Measurements from ENCODE around the gene SLC20A1.
"Not testable (repeated sequence)": the region's sequence is repeated elsewhere in the genome, so short reads cannot be mapped to it uniquely, and the experiment has no call there.

The SLC20A1 gene

DNA sequence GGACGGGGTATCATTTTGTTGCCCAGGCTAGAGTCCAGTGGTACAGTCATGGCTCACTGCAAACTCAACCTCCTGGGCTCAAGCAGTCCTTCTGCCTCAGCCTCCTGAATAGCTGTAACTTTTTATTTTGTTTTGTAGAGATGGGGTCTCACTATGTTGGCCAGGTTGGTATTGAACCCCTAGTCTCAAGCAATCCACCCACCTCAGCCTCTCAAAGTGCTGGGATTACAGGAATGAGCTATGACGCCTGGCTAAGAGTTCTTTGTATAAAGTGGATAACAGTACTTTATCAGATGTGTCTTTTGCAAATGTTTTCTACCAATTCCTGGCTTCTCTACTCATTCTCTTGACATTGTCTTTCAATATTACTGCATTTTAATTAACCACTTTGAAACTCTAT, 57.9 kb downstream of the SLC20A1 start:
- Histone ChIP-seq H3K79me1 (ENCODE audit: low read depth, low read length) (no peaks in the 10 kb centered on the region), H2BK5ac (ENCODE audit: low read length) (no peak overlapping the region), H3K18ac (ENCODE audit: low read length) (no peak overlapping the region), H3K9me3 (replicated peaks in 1 of 2; ENCODE audit: control insufficient read depth in 2 of 2, insufficient read depth in 1 of 2, low read depth in 1 of 2, low read length in 2 of 2) (no peaks in the 10 kb centered on the region), H3K27ac (replicated peaks; ENCODE audit: low read length) (no peak overlapping the region), H3K4me3 (ENCODE audit: low read length in 2 of 2) (no peak overlapping the region), H3K27me3 (ENCODE audit: control insufficient read depth in 3 of 3, insufficient read depth in 3 of 3, low read depth in 1 of 3, low read length in 3 of 3) (peaks cover 0 to 16% (median 0%) of the 10 kb centered on the region in 3 experiments), H2BK120ac (ENCODE audit: low read depth, low read length) (no peak overlapping the region), H3K4ac (ENCODE audit: low read length) (no peak overlapping the region), H4K8ac (ENCODE audit: low read depth, low read length) (no peak overlapping the region), H3K36me3 (replicated peaks in 1 of 2; ENCODE audit: control insufficient read depth in 2 of 2, insufficient read depth in 2 of 2, low read length in 2 of 2) (no peaks in the 10 kb centered on the region), H3K9ac (ENCODE audit: low read depth, low read length, poor library complexity) (no peak overlapping the region), H2AK5ac (ENCODE audit: low read depth, low read length) (no peak overlapping the region), H2BK12ac (ENCODE audit: low read length) (no peak overlapping the region), H3K4me1 (ENCODE audit: control insufficient read depth in 2 of 2, insufficient read depth in 1 of 2, low read depth in 1 of 2, low read length in 2 of 2) (no peaks in the 10 kb centered on the region), H3K14ac (ENCODE audit: low read length) (no peak overlapping the region), H2BK15ac (ENCODE audit: low read length) (no peak overlapping the region), H3K23ac (ENCODE audit: low read depth, low read length, poor library complexity) (no peak overlapping the region), H2AFZ (ENCODE audit: low read length) (no peak overlapping the region), H3K4me2 (ENCODE audit: insufficient read depth, low read length, poor library complexity, severe bottlenecking) (no peak overlapping the region), H4K91ac (ENCODE audit: low read depth, low read length, poor library complexity) (no peak overlapping the region)
- WGBS, 2 donors (ENCODE audit: extremely low coverage in 2 of 2, insufficient read length in 2 of 2, insufficient replicate concordance in 1 of 2), result no CpG with 5 or more reads among the region's 2 CpGs
- no peak for DNase-seq (ENCODE audit: low spot score)

DNA sequence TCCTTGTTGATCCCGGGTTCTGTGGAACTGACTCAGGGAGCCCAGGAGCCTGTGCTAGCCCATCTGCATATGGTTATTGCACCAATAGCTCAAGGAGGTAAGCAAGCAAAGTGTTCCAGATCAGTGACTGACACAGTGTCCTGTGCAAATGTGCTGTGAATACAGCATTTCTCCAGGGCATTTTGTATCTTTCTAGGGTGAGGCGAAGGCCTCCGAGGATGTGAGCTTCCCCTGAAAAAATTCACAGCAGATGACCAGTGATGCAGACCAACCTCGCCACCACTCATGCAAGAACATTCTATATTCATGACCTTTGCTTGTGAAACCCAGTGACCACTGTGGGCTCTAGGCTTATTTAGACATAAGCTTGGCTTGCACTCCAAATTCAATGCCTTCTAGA, 59.8 kb downstream of the SLC20A1 start:
- Histone ChIP-seq H3K9ac (ENCODE audit: low read depth, low read length, poor library complexity) (no peak overlapping the region), H3K14ac (ENCODE audit: low read length) (no peak overlapping the region), H3K4me3 (ENCODE audit: low read length in 2 of 2) (no peak overlapping the region), H3K4me1 (ENCODE audit: control insufficient read depth in 2 of 2, insufficient read depth in 1 of 2, low read depth in 1 of 2, low read length in 2 of 2) (no peaks in the 10 kb centered on the region), H3K9me3 (replicated peaks in 1 of 2; ENCODE audit: control insufficient read depth in 2 of 2, insufficient read depth in 1 of 2, low read depth in 1 of 2, low read length in 2 of 2) (no peaks in the 10 kb centered on the region), H3K4me2 (ENCODE audit: insufficient read depth, low read length, poor library complexity, severe bottlenecking) (no peak overlapping the region), H2BK120ac (ENCODE audit: low read depth, low read length) (no peak overlapping the region), H4K91ac (ENCODE audit: low read depth, low read length, poor library complexity) (no peak overlapping the region), H3K27ac (replicated peaks; ENCODE audit: low read length) (no peak overlapping the region), H3K36me3 (replicated peaks in 1 of 2; ENCODE audit: control insufficient read depth in 2 of 2, insufficient read depth in 2 of 2, low read length in 2 of 2) (no peaks in the 10 kb centered on the region), H3K23ac (ENCODE audit: low read depth, low read length, poor library complexity) (no peak overlapping the region), H2AK5ac (ENCODE audit: low read depth, low read length) (no peak overlapping the region), H2BK5ac (ENCODE audit: low read length) (no peak overlapping the region), H2BK12ac (ENCODE audit: low read length) (no peak overlapping the region), H2AFZ (ENCODE audit: low read length) (no peak overlapping the region), H2BK15ac (ENCODE audit: low read length) (no peak overlapping the region), H4K8ac (ENCODE audit: low read depth, low read length) (no peak overlapping the region), H3K4ac (ENCODE audit: low read length) (no peak overlapping the region), H3K79me1 (ENCODE audit: low read depth, low read length) (no peaks in the 10 kb centered on the region), H3K27me3 (ENCODE audit: control insufficient read depth in 3 of 3, insufficient read depth in 3 of 3, low read depth in 1 of 3, low read length in 3 of 3) (peaks cover 0 to 11% (median 0%) of the 10 kb centered on the region in 3 experiments), H3K18ac (ENCODE audit: low read length) (no peak overlapping the region)
- no CpG with 5 or more reads among the region's 4 CpGs for WGBS, 2 donors (ENCODE audit: extremely low coverage in 2 of 2, insufficient read length in 2 of 2, insufficient replicate concordance in 1 of 2)
- no peak for DNase-seq (ENCODE audit: low spot score)

- Histone ChIP-seq H2AK5ac (ENCODE audit: low read depth, low read length) (no peak overlapping the region), H3K27ac (replicated peaks; ENCODE audit: low read length) (no peak overlapping the region), H4K91ac (ENCODE audit: low read depth, low read length, poor library complexity) (no peak overlapping the region)
Observed at GRCh38 chr2:112706170-112706664, 60.5 kb downstream of the SLC20A1 start.

GRCh38 chr2:112706947-112707346, 61.2 kb downstream of the SLC20A1 start:
- not testable (repeated sequence) for H2AFZ ChIP-seq (ENCODE audit: low read length); H3K4ac ChIP-seq (ENCODE audit: low read length); H3K79me1 ChIP-seq (ENCODE audit: low read depth, low read length); H4K91ac ChIP-seq (ENCODE audit: low read depth, low read length, poor library complexity); H3K4me1 ChIP-seq (ENCODE audit: control insufficient read depth in 2 of 2, insufficient read depth in 1 of 2, low read depth in 1 of 2, low read length in 2 of 2); H3K14ac ChIP-seq (ENCODE audit: low read length); H3K18ac ChIP-seq (ENCODE audit: low read length); H3K9ac ChIP-seq (ENCODE audit: low read depth, low read length, poor library complexity); H3K23ac ChIP-seq (ENCODE audit: low read depth, low read length, poor library complexity); H2AK5ac ChIP-seq (ENCODE audit: low read depth, low read length); DNase-seq (ENCODE audit: low spot score); H3K4me2 ChIP-seq (ENCODE audit: insufficient read depth, low read length, poor library complexity, severe bottlenecking); H3K4me3 ChIP-seq (ENCODE audit: low read length in 2 of 2); H2BK120ac ChIP-seq (ENCODE audit: low read depth, low read length); H2BK12ac ChIP-seq (ENCODE audit: low read length); H3K36me3 ChIP-seq (replicated peaks in 1 of 2; ENCODE audit: control insufficient read depth in 2 of 2, insufficient read depth in 2 of 2, low read length in 2 of 2); H4K8ac ChIP-seq (ENCODE audit: low read depth, low read length); H3K9me3 ChIP-seq (replicated peaks in 1 of 2; ENCODE audit: control insufficient read depth in 2 of 2, insufficient read depth in 1 of 2, low read depth in 1 of 2, low read length in 2 of 2); H3K27ac ChIP-seq (replicated peaks; ENCODE audit: low read length); H3K27me3 ChIP-seq (ENCODE audit: control insufficient read depth in 3 of 3, insufficient read depth in 3 of 3, low read depth in 1 of 3, low read length in 3 of 3); H2BK5ac ChIP-seq (ENCODE audit: low read length); H2BK15ac ChIP-seq (ENCODE audit: low read length)
- 100% methylated on average over 1 of the region's 9 CpGs; no CpG with 5 or more reads in 1 of the 2 donors for WGBS, 2 donors (ENCODE audit: extremely low coverage in 2 of 2, insufficient read length in 2 of 2, insufficient replicate concordance in 1 of 2)

More at GRCh38 chr2:112706170-112706664, 60.5 kb downstream of the SLC20A1 start:
- Histone ChIP-seq H2BK15ac (ENCODE audit: low read length) (no peak overlapping the region), H2BK12ac (ENCODE audit: low read length) (no peak overlapping the region), H3K9me3 (replicated peaks in 1 of 2; ENCODE audit: control insufficient read depth in 2 of 2, insufficient read depth in 1 of 2, low read depth in 1 of 2, low read length in 2 of 2) (no peaks in the 10 kb centered on the region), H2BK120ac (ENCODE audit: low read depth, low read length) (no peak overlapping the region), H3K79me1 (ENCODE audit: low read depth, low read length) (no peaks in the 10 kb centered on the region), H3K4me1 (ENCODE audit: control insufficient read depth in 2 of 2, insufficient read depth in 1 of 2, low read depth in 1 of 2, low read length in 2 of 2) (no peaks in the 10 kb centered on the region), H3K23ac (ENCODE audit: low read depth, low read length, poor library complexity) (no peak overlapping the region), H3K18ac (ENCODE audit: low read length) (no peak overlapping the region), H2BK5ac (ENCODE audit: low read length) (no peak overlapping the region), H3K9ac (ENCODE audit: low read depth, low read length, poor library complexity) (no peak overlapping the region), H2AFZ (ENCODE audit: low read length) (no peak overlapping the region), H4K8ac (ENCODE audit: low read depth, low read length) (no peak overlapping the region), H3K36me3 (replicated peaks in 1 of 2; ENCODE audit: control insufficient read depth in 2 of 2, insufficient read depth in 2 of 2, low read length in 2 of 2) (no peaks in the 10 kb centered on the region), H3K4me2 (ENCODE audit: insufficient read depth, low read length, poor library complexity, severe bottlenecking) (no peak overlapping the region), H3K27me3 (ENCODE audit: control insufficient read depth in 3 of 3, insufficient read depth in 3 of 3, low read depth in 1 of 3, low read length in 3 of 3) (peaks cover 0 to 5% (median 0%) of the 10 kb centered on the region in 3 experiments), H3K4ac (ENCODE audit: low read length) (no peak overlapping the region), H3K14ac (ENCODE audit: low read length) (no peak overlapping the region), H3K4me3 (ENCODE audit: low read length in 2 of 2) (no peak overlapping the region)
- DNase-seq (ENCODE audit: low spot score), result no peak
- WGBS, 2 donors (ENCODE audit: extremely low coverage in 2 of 2, insufficient read length in 2 of 2, insufficient replicate concordance in 1 of 2), result no CpG with 5 or more reads among the region's 5 CpGs

All from neuronal stem cell (in vitro differentiated cells).